ENCODE data around the gene SCFD2. TPM values are rescaled to one million over a fixed set of nuclear protein-coding genes. Genes with fewer than 3 reads are reported as not detected.

Gene SCFD2
- polyA plus RNA-seq, 1 donor from 2014 or later, result 5.0 TPM

DNA sequence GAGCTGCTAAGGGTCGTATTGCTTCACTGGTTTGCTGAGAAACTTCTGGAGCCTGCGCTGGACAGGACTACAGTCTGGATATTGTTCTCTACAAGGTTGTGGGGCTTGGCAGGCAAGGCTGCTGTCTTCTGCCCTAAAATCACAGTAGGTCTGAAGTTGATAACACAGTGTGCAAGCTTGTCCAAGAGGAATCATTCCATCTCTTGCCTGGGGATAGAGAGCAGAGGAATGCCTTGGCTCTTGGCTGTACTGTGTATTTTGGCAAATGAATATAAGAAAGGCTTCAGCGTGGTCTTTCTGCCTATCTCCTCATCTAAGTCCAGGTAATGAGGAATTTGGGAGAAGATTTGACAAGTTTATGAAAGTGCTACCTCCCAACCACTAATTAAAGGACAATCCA, 513.1 kb downstream of the SCFD2 start:
- TF ChIP-seq POLR2AphosphoS5 (IDR thresholded peaks at IDR 0.05) (no peak), SMC3 (conservative IDR thresholded peaks at IDR 0.05; ENCODE audit: poor library complexity) (no peak), EP300 (conservative IDR thresholded peaks at IDR 0.05; ENCODE audit: poor library complexity, severe bottlenecking) (no peak), REST (IDR thresholded peaks at IDR 0.05; ENCODE audit: borderline replicate concordance) (no peak), EZH2 (IDR thresholded peaks at IDR 0.05; ENCODE audit: borderline replicate concordance, insufficient read depth, low read length, poor library complexity, severe bottlenecking) (no peak), TAF1 (IDR thresholded peaks at IDR 0.05; ENCODE audit: low read depth) (no peak), MXI1 (conservative IDR thresholded peaks at IDR 0.05; ENCODE audit: poor library complexity, severe bottlenecking) (no peak), CTCF (IDR thresholded peaks at IDR 0.05; ENCODE audit: poor library complexity, severe bottlenecking) (no peak), RAD21 (conservative IDR thresholded peaks at IDR 0.05) (no peak)
- Histone ChIP-seq H3K9me3 (ENCODE audit: low read length) (no peaks in the 10 kb centered on the region), H3F3A (ENCODE audit: insufficient read depth, low read length, poor library complexity, severe bottlenecking) (no peaks in the 10 kb centered on the region), H3K79me2 (replicated peaks; ENCODE audit: insufficient read depth, low read length) (no peaks in the 10 kb centered on the region), H3K9me2 (ENCODE audit: insufficient read depth, low read length) (no peaks in the 10 kb centered on the region), H4K20me1 (ENCODE audit: insufficient read depth) (no peaks in the 10 kb centered on the region), H3K9ac (ENCODE audit: low read length) (no peak overlapping the region), H3K4me3 (ENCODE audit: low read length) (no peak overlapping the region), H2AFZ (ENCODE audit: low read depth, low read length) (no peak overlapping the region), H3K27me3 (ENCODE audit: insufficient read depth, low read depth, low read length) (no peaks in the 10 kb centered on the region), H3K27ac (ENCODE audit: low read length) (no peak overlapping the region), H3K36me3 (ENCODE audit: insufficient read depth, low read length) (no peaks in the 10 kb centered on the region), H3K4me2 (ENCODE audit: low read length) (no peak overlapping the region)

DNA sequence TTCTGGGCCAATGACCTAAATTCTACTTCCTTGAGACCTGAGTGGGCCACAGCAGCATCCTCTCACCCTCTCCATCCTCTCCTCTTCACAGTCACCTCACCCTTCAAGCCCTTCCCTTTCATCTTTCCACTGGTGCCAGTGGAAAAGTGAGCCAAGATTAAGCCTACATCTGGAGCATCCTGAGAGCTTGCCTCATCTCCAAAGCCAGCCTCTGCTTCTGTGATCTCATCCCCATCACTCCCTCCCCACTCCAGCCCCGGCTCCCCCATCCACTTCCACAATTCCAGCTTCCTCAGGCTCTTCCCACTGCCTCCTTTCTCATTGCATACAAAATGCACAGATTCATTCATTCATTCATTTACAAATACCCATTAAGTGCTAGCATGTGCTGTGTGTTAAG, 513.8 kb downstream of the SCFD2 start:
- Histone ChIP-seq H3K4me3 (ENCODE audit: low read length) (no peak overlapping the region), H3F3A (ENCODE audit: insufficient read depth, low read length, poor library complexity, severe bottlenecking) (no peaks in the 10 kb centered on the region), H4K20me1 (ENCODE audit: insufficient read depth) (no peaks in the 10 kb centered on the region), H3K27ac (ENCODE audit: low read length) (no peak overlapping the region), H3K79me2 (replicated peaks; ENCODE audit: insufficient read depth, low read length) (no peaks in the 10 kb centered on the region), H3K27me3 (ENCODE audit: insufficient read depth, low read depth, low read length) (no peaks in the 10 kb centered on the region), H3K36me3 (ENCODE audit: insufficient read depth, low read length) (no peaks in the 10 kb centered on the region), H3K4me2 (ENCODE audit: low read length) (no peak overlapping the region), H2AFZ (ENCODE audit: low read depth, low read length) (no peak overlapping the region), H3K9ac (ENCODE audit: low read length) (no peak overlapping the region), H3K9me2 (ENCODE audit: insufficient read depth, low read length) (no peaks in the 10 kb centered on the region), H3K9me3 (ENCODE audit: low read length) (no peaks in the 10 kb centered on the region)
- TF ChIP-seq RAD21 (conservative IDR thresholded peaks at IDR 0.05), result no peak
- no peak for TF ChIP-seq POLR2AphosphoS5 (IDR thresholded peaks at IDR 0.05)
- no peak for TF ChIP-seq EZH2 (IDR thresholded peaks at IDR 0.05; ENCODE audit: borderline replicate concordance, insufficient read depth, low read length, poor library complexity, severe bottlenecking)
- no peak for TF ChIP-seq SMC3 (conservative IDR thresholded peaks at IDR 0.05; ENCODE audit: poor library complexity)
- no peak for TF ChIP-seq CTCF (IDR thresholded peaks at IDR 0.05; ENCODE audit: poor library complexity, severe bottlenecking)
- TF ChIP-seq REST (IDR thresholded peaks at IDR 0.05; ENCODE audit: borderline replicate concordance), result no peak
